Neural cell (in vitro differentiated cells): ENCODE measurements around the gene CADM1.

Experiments
- EZH2 ChIP-seq: fragments of 200-600, 300-800 bp; shearing (Covaris generic), sonication (generic); IDR thresholded peaks from 2 replicates; pipeline ENCODE4 v1.6.1; 2014; ENCODE audit warnings: antibody characterized with exemption, low read length, borderline replicate concordance, mild to moderate bottlenecking; ENCODE audit not compliant: insufficient read depth, poor library complexity, severe bottlenecking
- POLR2AphosphoS5 ChIP-seq: IDR thresholded peaks from 2 replicates; pipeline ENCODE4 v1.6.1; 2012
- TF ChIP-seq, protein P1 (sequence below): fragments of 450-650 bp; IDR thresholded peaks from 2 replicates; pipeline ENCODE4 v1.5.1; 2014; ENCODE audit warnings: antibody characterized with exemption, mild to moderate bottlenecking, moderate library complexity; ENCODE audit not compliant: poor library complexity, severe bottlenecking
- TF ChIP-seq, protein P2 (sequence below): IDR thresholded peaks from 2 replicates; pipeline ENCODE4 v1.6.1; 2012; ENCODE audit warnings: borderline replicate concordance

DNA sequence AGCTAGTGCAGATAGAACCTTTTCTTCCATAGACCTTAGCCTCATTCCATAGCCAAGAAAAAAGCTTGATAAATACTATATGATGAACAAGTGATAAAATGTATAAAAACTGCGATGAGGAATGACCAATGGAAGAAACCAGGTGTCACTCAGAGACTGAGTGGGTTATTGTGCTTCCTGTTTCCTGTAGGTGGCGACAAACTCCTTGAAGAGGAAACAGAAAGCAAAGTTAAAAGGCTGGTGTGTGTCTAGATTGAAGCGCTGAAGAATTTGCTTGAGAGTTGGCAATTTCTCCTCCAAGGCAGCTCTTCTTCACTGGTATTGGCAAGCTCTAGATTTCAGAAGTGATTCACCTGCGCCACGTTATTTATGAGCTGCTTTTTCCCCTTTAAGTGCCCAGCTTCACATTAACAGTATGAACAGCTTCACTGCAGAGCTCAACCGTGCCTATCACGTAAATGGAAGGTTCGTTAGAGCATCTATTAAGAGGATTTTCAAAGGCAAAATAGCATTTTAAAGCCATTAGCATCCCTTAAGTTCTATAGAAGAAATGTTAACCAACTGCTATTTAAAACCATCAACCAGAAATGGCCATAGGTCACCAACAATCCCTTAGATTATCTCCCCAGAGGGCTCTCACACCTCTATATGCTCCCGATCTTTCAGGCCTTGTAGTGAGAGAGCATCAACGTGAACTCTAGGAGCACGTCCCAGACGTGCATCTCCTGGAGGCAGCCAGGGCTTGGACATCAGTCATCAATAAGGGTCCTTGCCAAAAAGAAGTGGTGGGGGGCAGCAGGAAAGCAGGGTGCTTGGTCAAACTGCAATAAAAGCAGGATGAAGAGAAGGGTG lies 179.4 kb downstream of the CADM1 start:
- TF ChIP-seq, protein P1, sequence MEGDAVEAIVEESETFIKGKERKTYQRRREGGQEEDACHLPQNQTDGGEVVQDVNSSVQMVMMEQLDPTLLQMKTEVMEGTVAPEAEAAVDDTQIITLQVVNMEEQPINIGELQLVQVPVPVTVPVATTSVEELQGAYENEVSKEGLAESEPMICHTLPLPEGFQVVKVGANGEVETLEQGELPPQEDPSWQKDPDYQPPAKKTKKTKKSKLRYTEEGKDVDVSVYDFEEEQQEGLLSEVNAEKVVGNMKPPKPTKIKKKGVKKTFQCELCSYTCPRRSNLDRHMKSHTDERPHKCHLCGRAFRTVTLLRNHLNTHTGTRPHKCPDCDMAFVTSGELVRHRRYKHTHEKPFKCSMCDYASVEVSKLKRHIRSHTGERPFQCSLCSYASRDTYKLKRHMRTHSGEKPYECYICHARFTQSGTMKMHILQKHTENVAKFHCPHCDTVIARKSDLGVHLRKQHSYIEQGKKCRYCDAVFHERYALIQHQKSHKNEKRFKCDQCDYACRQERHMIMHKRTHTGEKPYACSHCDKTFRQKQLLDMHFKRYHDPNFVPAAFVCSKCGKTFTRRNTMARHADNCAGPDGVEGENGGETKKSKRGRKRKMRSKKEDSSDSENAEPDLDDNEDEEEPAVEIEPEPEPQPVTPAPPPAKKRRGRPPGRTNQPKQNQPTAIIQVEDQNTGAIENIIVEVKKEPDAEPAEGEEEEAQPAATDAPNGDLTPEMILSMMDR = peak; percentile 89
- TF ChIP-seq EZH2 (no peak), POLR2AphosphoS5 (no peak)
- TF ChIP-seq, protein P2, sequence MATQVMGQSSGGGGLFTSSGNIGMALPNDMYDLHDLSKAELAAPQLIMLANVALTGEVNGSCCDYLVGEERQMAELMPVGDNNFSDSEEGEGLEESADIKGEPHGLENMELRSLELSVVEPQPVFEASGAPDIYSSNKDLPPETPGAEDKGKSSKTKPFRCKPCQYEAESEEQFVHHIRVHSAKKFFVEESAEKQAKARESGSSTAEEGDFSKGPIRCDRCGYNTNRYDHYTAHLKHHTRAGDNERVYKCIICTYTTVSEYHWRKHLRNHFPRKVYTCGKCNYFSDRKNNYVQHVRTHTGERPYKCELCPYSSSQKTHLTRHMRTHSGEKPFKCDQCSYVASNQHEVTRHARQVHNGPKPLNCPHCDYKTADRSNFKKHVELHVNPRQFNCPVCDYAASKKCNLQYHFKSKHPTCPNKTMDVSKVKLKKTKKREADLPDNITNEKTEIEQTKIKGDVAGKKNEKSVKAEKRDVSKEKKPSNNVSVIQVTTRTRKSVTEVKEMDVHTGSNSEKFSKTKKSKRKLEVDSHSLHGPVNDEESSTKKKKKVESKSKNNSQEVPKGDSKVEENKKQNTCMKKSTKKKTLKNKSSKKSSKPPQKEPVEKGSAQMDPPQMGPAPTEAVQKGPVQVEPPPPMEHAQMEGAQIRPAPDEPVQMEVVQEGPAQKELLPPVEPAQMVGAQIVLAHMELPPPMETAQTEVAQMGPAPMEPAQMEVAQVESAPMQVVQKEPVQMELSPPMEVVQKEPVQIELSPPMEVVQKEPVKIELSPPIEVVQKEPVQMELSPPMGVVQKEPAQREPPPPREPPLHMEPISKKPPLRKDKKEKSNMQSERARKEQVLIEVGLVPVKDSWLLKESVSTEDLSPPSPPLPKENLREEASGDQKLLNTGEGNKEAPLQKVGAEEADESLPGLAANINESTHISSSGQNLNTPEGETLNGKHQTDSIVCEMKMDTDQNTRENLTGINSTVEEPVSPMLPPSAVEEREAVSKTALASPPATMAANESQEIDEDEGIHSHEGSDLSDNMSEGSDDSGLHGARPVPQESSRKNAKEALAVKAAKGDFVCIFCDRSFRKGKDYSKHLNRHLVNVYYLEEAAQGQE = no peak
